ENCODE measurements around the gene BRINP1. TPM values are rescaled to one million over a fixed set of nuclear protein-coding genes. Genes with fewer than 3 reads are reported as not detected.

The BRINP1 gene
- total and polyA plus RNA-seq, 2 experiments from 2014 or later = 13.4 to 33.5 TPM

- DNase-seq (ENCODE audit: low spot score) (no peak), ATAC-seq (no peak)
- Histone ChIP-seq H2AFZ (no peak overlapping the region), H3K4me2 (no peak overlapping the region), H3K27me3 (ENCODE audit: insufficient read depth) (no peaks in the 10 kb centered on the region), H4K20me1 (replicated peaks; ENCODE audit: insufficient read depth) (no peaks in the 10 kb centered on the region), H3K4me1 (ENCODE audit: insufficient read depth) (no peaks in the 10 kb centered on the region), H3K4me3 (no peak overlapping the region), H3K79me2 (replicated peaks; ENCODE audit: insufficient read depth) (no peaks in the 10 kb centered on the region), H3K27ac (ENCODE audit: low read depth) (no peak overlapping the region), H3K9me2 (ENCODE audit: insufficient read depth) (peaks cover under 1% of the 10 kb centered on the region; the same call in 1 of the 2 replicates), H3K36me3 (ENCODE audit: insufficient read depth) (no peaks in the 10 kb centered on the region), H3F3A (replicated peaks; ENCODE audit: low read depth) (no peaks in the 10 kb centered on the region)
- no peak overlapping the region for H3K4me3 Mint-ChIP-seq
- H3K27ac Mint-ChIP-seq = no peak overlapping the region
- H3K4me1 Mint-ChIP-seq = no peaks in the 10 kb centered on the region
- TF ChIP-seq CTCF (conservative IDR thresholded peaks at IDR 0.05; ENCODE audit: low read depth in 2 of 2) (no peak), POLR2AphosphoS5 (IDR thresholded peaks at IDR 0.05; ENCODE audit: low read depth) (no peak), NANOG (IDR thresholded peaks at IDR 0.05; ENCODE audit: borderline replicate concordance) (no peak), JUNB (IDR thresholded peaks at IDR 0.05; ENCODE audit: unreplicated experiment) (no peak), ZNF331 (CRISPR knock-in tag; IDR thresholded peaks at IDR 0.05; ENCODE audit: low read depth) (no peak), CREB1 (CRISPR knock-in tag; IDR thresholded peaks at IDR 0.05; ENCODE audit: low read depth) (no peak)
- no peaks in the 10 kb centered on the region for H3K27me3 Mint-ChIP-seq (ENCODE audit: insufficient read depth, low read depth, poor library complexity)
- H3K36me3 Mint-ChIP-seq (ENCODE audit: low read depth) = no peaks in the 10 kb centered on the region
- H3K9me3 Mint-ChIP-seq = no peaks in the 10 kb centered on the region
Measured at GRCh38 chr9:119126040-119126439, 243.2 kb downstream of the BRINP1 start.

DNA sequence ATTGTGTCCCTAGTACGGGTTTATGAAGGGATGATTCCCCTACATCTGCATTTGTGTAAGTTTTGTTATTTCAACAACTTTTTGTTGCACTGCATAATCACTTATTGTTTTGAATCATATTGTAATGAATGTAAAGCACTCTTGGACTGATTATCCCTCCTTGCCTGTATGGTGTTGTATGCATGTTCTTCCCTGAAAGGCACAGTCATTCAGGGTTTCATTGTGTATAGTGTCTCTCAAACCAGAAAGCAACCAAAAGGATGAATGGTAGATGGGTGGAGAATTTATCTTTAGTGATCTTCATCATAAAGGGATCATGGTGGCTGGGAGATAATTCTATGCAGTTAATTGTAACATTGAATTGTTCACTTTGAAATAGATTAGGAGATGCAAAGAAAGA lies 247.3 kb downstream of the BRINP1 start:
- Histone ChIP-seq H3K27me3 (ENCODE audit: insufficient read depth) (no peaks in the 10 kb centered on the region), H3K4me2 (no peak overlapping the region), H3K4me1 (ENCODE audit: insufficient read depth) (peaks cover 1% of the 10 kb centered on the region; the same call in 1 of the 2 replicates), H3F3A (replicated peaks; ENCODE audit: low read depth) (no peaks in the 10 kb centered on the region), H3K79me2 (replicated peaks; ENCODE audit: insufficient read depth) (no peaks in the 10 kb centered on the region), H3K4me3 (no peak overlapping the region), H3K36me3 (ENCODE audit: insufficient read depth) (no peaks in the 10 kb centered on the region), H2AFZ (no peak overlapping the region), H3K27ac (ENCODE audit: low read depth) (no peak overlapping the region), H3K9me2 (ENCODE audit: insufficient read depth) (peaks cover 12% of the 10 kb centered on the region; the same call in 1 of the 2 replicates), H4K20me1 (replicated peaks; ENCODE audit: insufficient read depth) (no peaks in the 10 kb centered on the region)
- Mint-ChIP-seq H3K4me1 (peaks cover 3% of the 10 kb centered on the region; the same call in 1 of the 3 replicates), H3K36me3 (ENCODE audit: low read depth) (no peaks in the 10 kb centered on the region), H3K27ac (no peak overlapping the region), H3K27me3 (ENCODE audit: insufficient read depth, low read depth, poor library complexity) (no peaks in the 10 kb centered on the region), H3K9me3 (no peaks in the 10 kb centered on the region), H3K4me3 (no peak overlapping the region)
- DNase-seq (ENCODE audit: low spot score) (no peak), ATAC-seq (no peak)
- TF ChIP-seq CTCF (conservative IDR thresholded peaks at IDR 0.05; ENCODE audit: low read depth in 2 of 2) = no peak
- TF ChIP-seq POLR2AphosphoS5 (IDR thresholded peaks at IDR 0.05; ENCODE audit: low read depth) = no peak
- TF ChIP-seq REST (IDR thresholded peaks at IDR 0.05; ENCODE audit: unreplicated experiment) = no peak
- no peak for TF ChIP-seq NANOG (IDR thresholded peaks at IDR 0.05; ENCODE audit: borderline replicate concordance)
- TF ChIP-seq EZH2phosphoT487 (IDR thresholded peaks at IDR 0.05; ENCODE audit: unreplicated experiment) = no peak
- TF ChIP-seq CREB1 (CRISPR knock-in tag; IDR thresholded peaks at IDR 0.05; ENCODE audit: low read depth) = no peak
